Smooth muscle cell (in vitro differentiated cells): ENCODE measurements around the gene GJB6. TPM values are rescaled to one million over a fixed set of nuclear protein-coding genes. Genes with fewer than 3 reads are reported as not detected.
A peak's percentile ranks its signal among the peaks of the same experiment; 100 is the strongest.

Source experiments
- DNase-seq: peaks from one replicate; lab custom pipeline; 2025; ENCODE audit not compliant: unreplicated experiment; lab: John Stamatoyannopoulos, UW
- H2AFZ ChIP-seq: fragments of 200-600 bp; sonication (generic); 2 replicates; pipeline ENCODE4 v1.6.0; 2016; ENCODE audit warnings: antibody characterized with exemption, low read depth, mild to moderate bottlenecking
- H3F3A ChIP-seq: fragments of 200-600 bp; sonication (generic); 2 replicates; pipeline ENCODE4 v1.6.0; 2017; ENCODE audit warnings: antibody characterized with exemption, low read depth
- H3K27ac ChIP-seq: fragments of 200-600 bp; sonication (generic); 2 replicates; pipeline ENCODE4 v1.5.1; 2016; ENCODE audit warnings: low read depth, mild to moderate bottlenecking
- H3K27me3 ChIP-seq: fragments of 200-600 bp; sonication (generic); 2 replicates; pipeline ENCODE4 v1.6.1; 2016; ENCODE audit warnings: low read depth, mild to moderate bottlenecking
- H3K36me3 ChIP-seq: fragments of 200-600 bp; sonication (generic); 2 replicates; pipeline ENCODE4 v1.5.1; 2016; ENCODE audit warnings: low read depth
- H3K4me1 ChIP-seq: fragments of 200-600 bp; sonication (generic); 2 replicates; pipeline ENCODE4 v1.5.1; 2016; ENCODE audit warnings: low read depth
- H3K4me2 ChIP-seq: fragments of 200-600 bp; sonication (generic); 2 replicates; pipeline ENCODE4 v1.6.0; 2016; ENCODE audit warnings: mild to moderate bottlenecking
- H3K4me3 ChIP-seq: fragments of 200-600 bp; sonication (generic); 2 replicates; pipeline ENCODE4 v1.5.1; 2016; ENCODE audit warnings: mild to moderate bottlenecking
- H3K79me2 ChIP-seq: fragments of 200-600 bp; sonication (generic); 2 replicates; pipeline ENCODE4 v1.6.0; 2016; ENCODE audit warnings: low read depth, mild to moderate bottlenecking
- H3K9ac ChIP-seq: fragments of 200-600 bp; sonication (generic); 2 replicates; pipeline ENCODE4 v1.6.0; 2016; ENCODE audit warnings: low read depth
- H3K9me3 ChIP-seq: fragments of 200-600 bp; sonication (generic); replicated peaks from 2 replicates; pipeline ENCODE4 v1.5.1; 2016; ENCODE audit warnings: low read depth
- H4K20me1 ChIP-seq: fragments of 200-600 bp; sonication (generic); 2 replicates; pipeline ENCODE4 v1.6.0; 2016; ENCODE audit warnings: low read depth
- WGBS: methylation state at CpG from one replicate; pipeline ENCODE4 v1.1.7; 2016; ENCODE audit warnings: low lambda C conversion rate; 5-methylcytosine and 5-hydroxymethylcytosine counted together
- polyA plus RNA-seq: library from polyadenylated mRNA; unstranded; fragments of >200 nt; fragmentation: Nextera tagmentation; extraction: Ambion mirVana; gene quantifications from 2 replicates; pipeline ENCODE4 v1.2.1, GENCODE V29; 2016
- total RNA-seq: library from RNA; depleted of rRNA; stranded (reverse); fragments of >200 nt; gene quantifications from 2 replicates; pipeline ENCODE4 v1.2.3, GENCODE V29; 2014
- TF ChIP-seq, protein P1 (sequence below): fragments of 200-600 bp; sonication (generic); IDR thresholded peaks from 2 replicates; pipeline ENCODE4 v1.5.1; 2017; ENCODE audit warnings: borderline replicate concordance, mild to moderate bottlenecking, antibody characterized with exemption; ENCODE audit not compliant: insufficient read depth, poor library complexity, severe bottlenecking

GJB6 gene
- total and polyA plus RNA-seq, 2 experiments from 2014 or later = 8.4 to 55.6 TPM

DNA sequence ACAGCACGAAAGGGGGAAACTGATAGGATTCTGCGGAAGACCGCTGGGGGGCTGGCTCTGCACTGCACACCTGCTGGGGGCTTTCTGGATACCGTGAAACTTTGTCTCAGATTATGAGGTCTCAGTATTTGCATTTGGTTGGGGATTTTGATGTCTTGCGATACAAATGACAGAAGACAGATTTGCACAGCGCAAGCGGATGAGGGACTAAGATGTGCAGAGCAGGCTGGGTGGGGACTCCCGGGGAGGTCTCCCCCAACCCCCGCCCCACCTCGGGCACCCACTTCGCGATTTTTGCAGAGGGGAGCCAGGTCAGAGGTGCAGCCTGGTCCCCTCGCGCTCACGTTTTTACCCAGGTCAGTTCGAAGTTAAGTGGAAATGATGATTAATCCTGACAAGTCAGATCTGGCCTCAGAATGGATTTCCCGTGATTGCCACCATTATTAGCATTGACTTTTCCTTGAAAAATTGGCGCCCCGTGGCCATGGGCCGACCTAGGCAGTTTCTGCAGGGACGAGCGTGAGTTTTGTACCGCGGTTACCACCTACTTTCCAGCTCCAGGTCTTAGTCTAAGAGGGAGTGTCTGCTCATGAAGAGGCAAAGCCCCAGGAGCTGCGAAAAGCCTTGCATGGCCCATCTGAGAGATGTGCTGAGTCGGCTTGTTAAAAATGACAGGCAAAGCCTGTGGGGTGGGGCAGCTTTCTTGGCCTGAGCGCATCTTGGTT, 38.0 kb downstream of the GJB6 start:
- Histone ChIP-seq H3K79me2 (no peaks in the 10 kb centered on the region), H3K9me3 (no peaks in the 10 kb centered on the region), H4K20me1 (no peaks in the 10 kb centered on the region), H3K36me3 (no peaks in the 10 kb centered on the region), H3K9ac (no peak overlapping the region), H3K27me3 (peaks cover 42% of the 10 kb centered on the region), H2AFZ (peak overlapping the region; percentile 79), H3F3A (peaks cover 6% of the 10 kb centered on the region), H3K4me1 (peaks cover 27% of the 10 kb centered on the region), H3K4me2 (peak overlapping the region; percentile 98), H3K27ac (no peak overlapping the region), H3K4me3 (peak overlapping the region; percentile 64)
- 25% methylated on average over 27 of the region's 27 CpGs for WGBS
- no peak for DNase-seq
- TF ChIP-seq, protein P1, sequence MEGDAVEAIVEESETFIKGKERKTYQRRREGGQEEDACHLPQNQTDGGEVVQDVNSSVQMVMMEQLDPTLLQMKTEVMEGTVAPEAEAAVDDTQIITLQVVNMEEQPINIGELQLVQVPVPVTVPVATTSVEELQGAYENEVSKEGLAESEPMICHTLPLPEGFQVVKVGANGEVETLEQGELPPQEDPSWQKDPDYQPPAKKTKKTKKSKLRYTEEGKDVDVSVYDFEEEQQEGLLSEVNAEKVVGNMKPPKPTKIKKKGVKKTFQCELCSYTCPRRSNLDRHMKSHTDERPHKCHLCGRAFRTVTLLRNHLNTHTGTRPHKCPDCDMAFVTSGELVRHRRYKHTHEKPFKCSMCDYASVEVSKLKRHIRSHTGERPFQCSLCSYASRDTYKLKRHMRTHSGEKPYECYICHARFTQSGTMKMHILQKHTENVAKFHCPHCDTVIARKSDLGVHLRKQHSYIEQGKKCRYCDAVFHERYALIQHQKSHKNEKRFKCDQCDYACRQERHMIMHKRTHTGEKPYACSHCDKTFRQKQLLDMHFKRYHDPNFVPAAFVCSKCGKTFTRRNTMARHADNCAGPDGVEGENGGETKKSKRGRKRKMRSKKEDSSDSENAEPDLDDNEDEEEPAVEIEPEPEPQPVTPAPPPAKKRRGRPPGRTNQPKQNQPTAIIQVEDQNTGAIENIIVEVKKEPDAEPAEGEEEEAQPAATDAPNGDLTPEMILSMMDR = no peak

GRCh38 chr13:20193162-20193906, 38.8 kb downstream of the GJB6 start:
- Histone ChIP-seq H3K27me3 (peaks cover 42% of the 10 kb centered on the region), H3K9ac (no peak overlapping the region), H3K4me2 (peak overlapping the region; percentile 98), H3K4me3 (peak overlapping the region; percentile 64), H3K27ac (no peak overlapping the region), H3K9me3 (no peaks in the 10 kb centered on the region), H3K79me2 (no peaks in the 10 kb centered on the region), H3K36me3 (no peaks in the 10 kb centered on the region), H2AFZ (peak overlapping the region; percentile 79), H4K20me1 (no peaks in the 10 kb centered on the region), H3F3A (peaks cover 6% of the 10 kb centered on the region), H3K4me1 (peaks cover 27% of the 10 kb centered on the region)
- no peak for DNase-seq
- 3% methylated on average over 50 of the region's 53 CpGs for WGBS
- TF ChIP-seq, protein P1 = no peak

GRCh38 chr13:20192836-20193161, 39.3 kb downstream of the GJB6 start, which contains the start of gene GJB2:
TSS of gene GJB2 (minus strand) at chr13:20192938. CDS start at chr13:20189581, 3,357 bp downstream.
- H3K36me3 ChIP-seq = no peaks in the 10 kb centered on the region
- no peak for DNase-seq
- peak within 1 kb of the TSS; percentile 98 for H3K4me2 ChIP-seq
- no peak within 1 kb of the TSS for H3K9ac ChIP-seq
- TF ChIP-seq, protein P1 = no peak
- H2AFZ ChIP-seq = peak within 1 kb of the TSS; percentile 79
- H3K27ac ChIP-seq = no peak within 1 kb of the TSS
- no peaks in the 10 kb centered on the region for H3K9me3 ChIP-seq
- H3K4me1 ChIP-seq = peaks cover 27% of the 10 kb centered on the region
- H3F3A ChIP-seq = peaks cover 6% of the 10 kb centered on the region
- 20% methylated on average over 1 of the region's 39 CpGs for WGBS
- H3K4me3 ChIP-seq = peak within 1 kb of the TSS; percentile 64
- peaks cover 42% of the 10 kb centered on the region for H3K27me3 ChIP-seq
- no peaks in the 10 kb centered on the region for H3K79me2 ChIP-seq
- H4K20me1 ChIP-seq = no peaks in the 10 kb centered on the region
